ENCODE measurements around the gene CDC42BPG. TPM values are rescaled to one million over a fixed set of nuclear protein-coding genes. Genes with fewer than 3 reads are reported as not detected.

The CDC42BPG gene
- total and polyA plus RNA-seq, 10 of the 15 experiments (the other 5 are each of a cell fraction or from before 2014, with no cell fraction given) = 0.02 to 1.3 (median 0.09) TPM; not detected in 1

GRCh38 chr11:64864473-64865285 is 20.2 kb upstream of the CDC42BPG start:
- H3K9ac ChIP-seq (ENCODE audit: control insufficient read depth, insufficient read depth, low read length) = peak overlapping the region; percentile 81
- H3K4me2 ChIP-seq (ENCODE audit: control insufficient read depth, insufficient read depth) = peak overlapping the region; percentile 100
- no peaks in the 10 kb centered on the region for H3K27me3 ChIP-seq (replicated peaks in 1 of 2; ENCODE audit: control insufficient read depth in 2 of 2, insufficient read depth in 2 of 2, low read length in 1 of 2)
- H2AFZ ChIP-seq (ENCODE audit: control insufficient read depth, low read depth, low read length) = no peak overlapping the region
- in situ Hi-C loops (cut with MboI) = loop anchor here (10.0 kb wide), 1 partner anchor 560 kb away; the partner anchor contains the start of gene NEAT1
- intact Hi-C loops (cut with micrococcal nuclease; ENCODE audit: unreplicated experiment) = loop anchor here (2.0 kb wide), 1 partner anchor 14 kb away; no protein-coding TSS in a partner anchor
- H3K9me3 ChIP-seq (replicated peaks; ENCODE audit: control insufficient read depth, insufficient read depth, low read length) = no peaks in the 10 kb centered on the region
- ChIA-PET CTCF (interaction anchor here (0.7 to 28.8 kb wide), 6 partner anchors 14 to 446 kb away, joined by 3 to 1208 read pairs (median 4); partner anchors contain the start of genes CDC42BPG, EHD1, RASGRP2 and ZNHIT2), POLR2A (interaction anchor here (0.9 to 24.3 kb wide), 5 partner anchors 15 to 54 kb away, joined by 3 to 620 read pairs (median 5); partner anchors contain the start of genes ATG2A, CDC42BPG and EHD1), RAD21 (ENCODE audit: unreplicated experiment) (interaction anchor here (0.9 to 15.8 kb wide), 6 partner anchors 8 to 92 kb away, joined by 3 to 316 read pairs (median 6); partner anchors contain the start of genes CDC42BPG, EHD1 and PPP2R5B), SMC1A (ENCODE audit: uncharacterized antibody, unreplicated experiment) (interaction anchor here (0.8 to 15.0 kb wide), 5 partner anchors 13 to 36 kb away, joined by 3 to 306 read pairs (median 3); partner anchors contain the start of gene EHD1)
- peaks cover 86% of the 10 kb centered on the region for H3K79me2 ChIP-seq (ENCODE audit: control insufficient read depth, insufficient read depth, low read length)
- FAIRE-seq (no peak), ATAC-seq (peak; percentile 59), DNase-seq (ENCODE audit: low read depth, low spot score) (no peak)
- BruUV-seq (replicated peaks) = no TSS peak
- H3K4me3 ChIP-seq = peak overlapping the region; percentile 44
- no peaks in the 10 kb centered on the region; the same call in 1 of the 2 replicates for H4K20me1 ChIP-seq (ENCODE audit: control insufficient read depth, insufficient read depth)
- H3K27ac ChIP-seq (ENCODE audit: control insufficient read depth, insufficient read depth) = peak overlapping the region; percentile 99
- WGBS (ENCODE audit: insufficient coverage, insufficient replicate concordance, low lambda C conversion rate, missing lambda C conversion rate) = 1% methylated on average over 18 of the region's 18 CpGs
- peaks cover 20 to 33% of the 10 kb centered on the region in 2 experiments; a peak in 3 of 4 replicates for H3K36me3 ChIP-seq (ENCODE audit: control insufficient read depth in 2 of 2, insufficient read depth in 2 of 2, low read length in 1 of 2)
- H3K4me1 ChIP-seq (ENCODE audit: control insufficient read depth, insufficient read depth, low read length) = peaks cover 91% of the 10 kb centered on the region
- peak; percentile 72 to 97 for TF ChIP-seq SRF (IDR thresholded peaks at IDR 0.05; ENCODE audit: low read depth in 2 of 2, low read length in 2 of 2)
- TF ChIP-seq HDGF (IDR thresholded peaks at IDR 0.05) = no peak
- peak; percentile 74; the same call in 1 of the 2 replicates for TF ChIP-seq IKZF1 (conservative IDR thresholded peaks at IDR 0.05)
- TF ChIP-seq NR2C1 (IDR thresholded peaks at IDR 0.05) = no peak
- TF ChIP-seq BCL3 (IDR thresholded peaks at IDR 0.05; ENCODE audit: borderline replicate concordance, insufficient read depth, low read depth, low read length, poor library complexity, severe bottlenecking) = peak; percentile 52
- peak; percentile 43; the same call in 1 of the 2 replicates for TF ChIP-seq POLR2AphosphoS5 (IDR thresholded peaks at IDR 0.05; ENCODE audit: low read length)
- peak in 1 of 2 experiments; percentile 26; a peak in 2 of 4 replicates for TF ChIP-seq EP300 (IDR thresholded peaks at IDR 0.05; ENCODE audit: borderline replicate concordance in 1 of 2, control insufficient read depth in 1 of 2, low read depth in 2 of 2, low read length in 2 of 2)
- no peak for TF ChIP-seq SREBF1 (IDR thresholded peaks at IDR 0.05; ENCODE audit: low read length)
- TF ChIP-seq MAX (IDR thresholded peaks at IDR 0.05; ENCODE audit: low read depth, low read length) = peak; percentile 33; the same call in 1 of the 2 replicates
- no peak for TF ChIP-seq MTA2 (IDR thresholded peaks at IDR 0.05; ENCODE audit: low read depth)
- no peak for TF ChIP-seq NFIC (IDR thresholded peaks at IDR 0.05; ENCODE audit: low read depth, low read length)
- TF ChIP-seq CBFB (IDR thresholded peaks at IDR 0.05; ENCODE audit: low read depth) = peak; percentile 44
- TF ChIP-seq REST (IDR thresholded peaks at IDR 0.05; ENCODE audit: low read depth, low read length) = no peak
- TF ChIP-seq RAD21 (IDR thresholded peaks at IDR 0.05; ENCODE audit: insufficient read depth, low read depth, low read length) = no peak
- TF ChIP-seq RELA (IDR thresholded peaks at IDR 0.05; ENCODE audit: borderline replicate concordance, partially characterized antibody) = peak; percentile 11
- TF ChIP-seq RBBP5 (conservative IDR thresholded peaks at IDR 0.05) = no peak
- TF ChIP-seq SP1 (IDR thresholded peaks at IDR 0.05; ENCODE audit: low read depth, low read length) = peak; percentile 56
